ENCODE measurements around the gene TTC39B. TPM values are rescaled to one million over a fixed set of nuclear protein-coding genes. Genes with fewer than 3 reads are reported as not detected.

Gene TTC39B
- total RNA-seq, 1 donor from 2014 or later = 8.7 TPM

DNA sequence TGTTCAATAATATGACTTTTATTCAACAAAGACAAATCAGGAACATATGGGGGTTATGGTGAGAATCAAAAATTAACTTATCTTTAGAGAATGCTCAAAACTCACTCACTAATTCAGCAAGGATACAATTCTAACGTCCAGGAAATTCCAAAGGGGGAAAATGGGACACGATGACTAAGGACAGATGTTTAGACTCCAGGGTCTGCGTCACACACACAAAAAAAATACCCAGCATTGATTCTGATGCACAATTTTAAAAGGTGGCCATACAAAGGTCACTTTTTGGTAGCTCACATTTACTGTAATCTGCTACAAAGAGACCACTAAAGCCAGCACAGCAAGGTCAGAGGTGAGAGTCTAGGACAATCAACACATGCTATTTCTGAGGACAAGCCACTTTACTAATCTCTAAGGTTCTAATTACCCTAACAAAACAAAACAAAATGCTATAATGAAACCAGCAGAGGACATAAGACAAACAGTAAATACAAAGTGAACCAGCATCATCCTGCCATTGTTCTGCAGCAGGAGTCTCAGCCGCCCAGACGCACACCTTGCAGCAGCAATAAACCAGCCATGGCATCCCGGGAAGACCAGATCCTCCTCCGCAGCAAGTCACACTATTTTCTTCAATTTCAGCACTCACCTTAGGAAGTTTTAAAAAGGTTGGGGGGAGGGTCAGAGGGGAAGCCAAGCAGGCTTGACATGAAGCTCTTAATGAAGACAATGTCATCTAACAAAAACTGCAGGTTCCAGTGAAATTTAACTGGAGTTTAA, 57.8 kb downstream of the TTC39B start:
- H3K4me3 ChIP-seq (ENCODE audit: low read depth, low read length) = no peak overlapping the region
- H3K36me3 ChIP-seq (ENCODE audit: control insufficient read depth, insufficient read depth, low read length) = no peaks in the 10 kb centered on the region
- TF ChIP-seq CTCF (IDR thresholded peaks at IDR 0.05; ENCODE audit: insufficient read depth, low read length, severe bottlenecking) = no peak
- no peaks in the 10 kb centered on the region for H3K27me3 ChIP-seq (ENCODE audit: control insufficient read depth, insufficient read depth, low read length)
- FAIRE-seq (no peak), DNase-seq (ENCODE audit: low read depth) (no peak)

DNA sequence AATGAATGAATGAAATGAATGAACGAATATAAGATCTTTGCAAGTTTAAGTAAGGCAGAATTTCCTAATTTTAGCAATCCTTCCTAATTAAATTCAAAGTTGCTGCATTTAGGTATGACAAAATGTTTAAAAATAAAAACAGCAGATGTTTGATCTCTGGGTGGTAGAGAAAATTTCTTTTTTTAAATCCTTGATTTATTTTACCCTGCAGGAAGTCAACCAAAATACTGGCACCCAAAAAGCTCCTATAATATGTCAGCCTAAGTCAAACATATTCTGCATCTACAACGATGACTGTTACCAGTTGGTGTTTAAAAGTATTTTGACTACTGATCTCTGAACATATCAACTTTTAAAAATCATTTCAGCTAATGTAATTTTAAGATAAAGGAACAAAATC, 58.4 kb downstream of the TTC39B start:
- no peak for DNase-seq (ENCODE audit: low read depth)
- no peak for FAIRE-seq
- Histone ChIP-seq H3K27me3 (ENCODE audit: control insufficient read depth, insufficient read depth, low read length) (no peaks in the 10 kb centered on the region), H3K36me3 (ENCODE audit: control insufficient read depth, insufficient read depth, low read length) (no peaks in the 10 kb centered on the region), H3K4me3 (ENCODE audit: low read depth, low read length) (no peak overlapping the region)
- TF ChIP-seq CTCF (IDR thresholded peaks at IDR 0.05; ENCODE audit: insufficient read depth, low read length, severe bottlenecking) = no peak

GRCh38 chr9:15248081-15248480, 58.9 kb downstream of the TTC39B start:
- no peaks in the 10 kb centered on the region for H3K27me3 ChIP-seq (ENCODE audit: control insufficient read depth, insufficient read depth, low read length)
- DNase-seq (ENCODE audit: low read depth) = no peak
- FAIRE-seq = no peak
- no peak overlapping the region for H3K4me3 ChIP-seq (ENCODE audit: low read depth, low read length)
- no peak for TF ChIP-seq CTCF (IDR thresholded peaks at IDR 0.05; ENCODE audit: insufficient read depth, low read length, severe bottlenecking)
- no peaks in the 10 kb centered on the region for H3K36me3 ChIP-seq (ENCODE audit: control insufficient read depth, insufficient read depth, low read length)

- no peak for FAIRE-seq
- Histone ChIP-seq H3K36me3 (ENCODE audit: control insufficient read depth, insufficient read depth, low read length) (no peaks in the 10 kb centered on the region), H3K4me3 (ENCODE audit: low read depth, low read length) (no peak overlapping the region), H3K27me3 (ENCODE audit: control insufficient read depth, insufficient read depth, low read length) (no peaks in the 10 kb centered on the region)
- DNase-seq (ENCODE audit: low read depth) = peak; percentile 91
- TF ChIP-seq CTCF (IDR thresholded peaks at IDR 0.05; ENCODE audit: insufficient read depth, low read length, severe bottlenecking) = no peak
Observed at GRCh38 chr9:15246708-15247107, 60.3 kb downstream of the TTC39B start.

DNA sequence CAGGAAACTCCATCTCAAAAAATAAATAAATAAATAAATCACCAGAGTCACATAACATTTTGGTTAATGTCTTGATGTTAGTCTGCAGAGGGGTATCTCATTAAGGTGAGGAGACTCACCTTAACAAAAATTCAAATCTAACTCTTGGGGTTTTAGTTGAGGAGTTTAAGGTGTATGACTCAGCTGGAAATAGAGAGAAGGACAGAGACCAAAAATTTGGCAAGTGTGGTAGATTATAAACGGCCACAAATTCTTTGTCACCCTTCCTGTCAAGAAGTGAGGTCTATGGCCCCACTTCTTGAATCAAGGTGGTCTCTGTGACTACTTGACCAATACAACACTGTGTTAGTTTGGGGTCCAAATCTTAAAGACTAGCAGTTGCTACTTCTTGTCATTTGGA, 60.8 kb downstream of the TTC39B start:
- H3K4me3 ChIP-seq (ENCODE audit: low read depth, low read length) = no peak overlapping the region
- FAIRE-seq = no peak
- DNase-seq (ENCODE audit: low read depth) = no peak
- no peak for TF ChIP-seq CTCF (IDR thresholded peaks at IDR 0.05; ENCODE audit: insufficient read depth, low read length, severe bottlenecking)
- H3K27me3 ChIP-seq (ENCODE audit: control insufficient read depth, insufficient read depth, low read length) = no peaks in the 10 kb centered on the region
- H3K36me3 ChIP-seq (ENCODE audit: control insufficient read depth, insufficient read depth, low read length) = no peaks in the 10 kb centered on the region

DNA sequence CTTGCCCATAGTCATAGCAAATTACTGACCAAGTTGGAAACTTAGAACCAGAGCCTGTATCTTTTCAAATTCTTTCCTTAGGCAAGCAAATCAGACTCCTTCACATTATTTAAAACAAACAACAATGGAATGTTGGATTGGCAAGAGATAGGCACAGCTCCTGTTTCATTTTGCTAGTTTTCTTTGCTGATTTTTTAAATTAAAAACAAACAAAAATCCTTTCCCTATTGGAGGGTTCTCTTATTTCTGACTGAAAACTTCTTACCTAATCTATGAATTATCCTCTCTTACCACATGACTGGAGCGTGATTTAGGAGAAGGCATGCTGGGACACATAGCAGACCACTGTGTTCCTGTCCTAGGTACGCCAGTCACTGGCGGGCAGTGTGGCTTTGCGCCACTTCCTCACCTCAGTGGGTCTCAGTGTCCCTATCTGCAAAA, 63.0 kb downstream of the TTC39B start:
- DNase-seq (ENCODE audit: low read depth) = peak; percentile 68
- H3K27me3 ChIP-seq (ENCODE audit: control insufficient read depth, insufficient read depth, low read length) = no peaks in the 10 kb centered on the region
- no peak for TF ChIP-seq CTCF (IDR thresholded peaks at IDR 0.05; ENCODE audit: insufficient read depth, low read length, severe bottlenecking)
- no peak overlapping the region for H3K4me3 ChIP-seq (ENCODE audit: low read depth, low read length)
- no peaks in the 10 kb centered on the region for H3K36me3 ChIP-seq (ENCODE audit: control insufficient read depth, insufficient read depth, low read length)
- FAIRE-seq = no peak

All from bronchial epithelial cell (primary cell).